Activated CD4-positive, alpha-beta memory T cell treated with anti-CD3 and anti-CD28 coated beads, Interleukin-2, amount 10 ng/mL, durations not matched to agents 7 days and 5 days (primary cell): ENCODE data around the gene STH. TPM values are rescaled to one million over a fixed set of nuclear protein-coding genes. Genes with fewer than 3 reads are reported as not detected.

ENCODE experiments used
- CTCF ChIA-PET: fragments of 350-600 bp; sonication (Branson Sonifier 250); formaldehyde crosslinking; loops from one replicate; lab custom pipeline; 2021; ENCODE audit warnings: antibody characterized with exemption, inconsistent platforms; lab: Charles Lee
- POLR2A ChIA-PET: fragments of 350-600 bp; sonication (Branson Sonifier 250); formaldehyde crosslinking; loops from one replicate; lab custom pipeline; 2021; ENCODE audit warnings: antibody characterized with exemption; lab: Charles Lee
- DNase-seq: peaks from one replicate; pipeline ENCODE4 v3.0.0-alpha.2; 2020
- H3K27ac Mint-ChIP-seq: one replicate; pipeline ENCODE4 v1.8.0; 2021; ENCODE audit warnings: mild to moderate bottlenecking, mixed read lengths
- H3K27me3 Mint-ChIP-seq: one replicate; pipeline ENCODE4 v1.8.0; 2021; ENCODE audit warnings: mixed read lengths
- H3K36me3 Mint-ChIP-seq: one replicate; pipeline ENCODE4 v1.8.0; 2021; ENCODE audit warnings: low read depth, mixed read lengths
- H3K4me1 Mint-ChIP-seq: one replicate; pipeline ENCODE4 v1.8.0; 2021; ENCODE audit warnings: mixed read lengths
- H3K4me3 Mint-ChIP-seq: one replicate; pipeline ENCODE4 v1.8.0; 2021; ENCODE audit warnings: mild to moderate bottlenecking, mixed read lengths
- H3K9me3 Mint-ChIP-seq: one replicate; pipeline ENCODE4 v1.8.0; 2021; ENCODE audit warnings: mixed read lengths
- total RNA-seq, 2 experiments: library from RNA; stranded (reverse); gene quantifications; one replicate each; pipeline ENCODE4 v1.2.3, GENCODE V29; 2021

Gene STH
- total RNA-seq, 2 experiments from 2014 or later = not detected

DNA sequence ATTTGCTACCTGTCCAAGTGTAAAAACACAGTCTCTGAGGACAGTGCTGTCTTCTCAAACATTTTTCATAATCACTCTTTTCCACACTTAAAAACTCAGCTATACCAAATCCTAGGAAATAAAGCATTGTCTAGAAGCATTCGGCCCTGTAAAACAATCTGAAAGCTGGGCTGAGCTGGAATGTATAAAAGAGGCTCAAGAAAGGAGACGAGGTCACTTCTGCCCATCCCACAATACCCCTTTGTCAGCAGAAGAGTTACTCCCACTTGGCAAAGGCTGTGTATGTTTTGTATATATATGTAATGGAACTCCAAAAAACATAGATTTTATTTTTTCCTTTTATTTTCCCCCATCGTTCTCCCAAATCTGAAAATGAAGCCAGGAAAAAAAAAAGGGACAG is 43.9 kb downstream of the STH start:
- H3K27ac Mint-ChIP-seq = no peak overlapping the region
- POLR2A ChIA-PET = no interaction called here
- H3K9me3 Mint-ChIP-seq = no peaks in the 10 kb centered on the region
- peaks cover 53% of the 10 kb centered on the region for H3K36me3 Mint-ChIP-seq
- H3K4me3 Mint-ChIP-seq = no peak overlapping the region
- H3K27me3 Mint-ChIP-seq = no peaks in the 10 kb centered on the region
- peaks cover 2% of the 10 kb centered on the region for H3K4me1 Mint-ChIP-seq
- DNase-seq = no peak
- CTCF ChIA-PET = interaction anchor here (0.6 to 3.3 kb wide), 6 partner anchors 14 to 1772 kb away, joined by 3 to 35 read pairs (median 6); no protein-coding TSS in a partner anchor

- H3K4me1 Mint-ChIP-seq = peaks cover 2% of the 10 kb centered on the region
- H3K36me3 Mint-ChIP-seq = peaks cover 50% of the 10 kb centered on the region
- H3K27me3 Mint-ChIP-seq = no peaks in the 10 kb centered on the region
- H3K9me3 Mint-ChIP-seq = no peaks in the 10 kb centered on the region
- ChIA-PET POLR2A (interaction anchor here (1.6 kb wide), 1 partner anchor 149 kb away, joined by 8 read pairs; the partner anchor contains the start of gene KANSL1), CTCF (interaction anchor here (0.6 to 3.3 kb wide), 16 partner anchors 7 to 1773 kb away, joined by 3 to 35 read pairs (median 5); no protein-coding TSS in a partner anchor)
- H3K27ac Mint-ChIP-seq = no peak overlapping the region
- H3K4me3 Mint-ChIP-seq = no peak overlapping the region
- DNase-seq = no peak
Measured at GRCh38 chr17:46043606-46044005, 44.6 kb downstream of the STH start.

- Mint-ChIP-seq H3K9me3 (no peaks in the 10 kb centered on the region), H3K4me3 (no peak overlapping the region), H3K36me3 (peaks cover 46% of the 10 kb centered on the region), H3K4me1 (peaks cover 2% of the 10 kb centered on the region), H3K27me3 (no peaks in the 10 kb centered on the region), H3K27ac (no peak overlapping the region)
- ChIA-PET POLR2A (interaction anchor here (1.6 kb wide), 1 partner anchor 148 kb away, joined by 8 read pairs; the partner anchor contains the start of gene KANSL1), CTCF (interaction anchor here (0.6 to 3.3 kb wide), 23 partner anchors 8 to 221 kb away, joined by 3 to 35 read pairs (median 4); partner anchors contain the start of gene KANSL1)
- peak; percentile 61 for DNase-seq
Measured at GRCh38 chr17:46044286-46044928, 45.4 kb downstream of the STH start.

DNA sequence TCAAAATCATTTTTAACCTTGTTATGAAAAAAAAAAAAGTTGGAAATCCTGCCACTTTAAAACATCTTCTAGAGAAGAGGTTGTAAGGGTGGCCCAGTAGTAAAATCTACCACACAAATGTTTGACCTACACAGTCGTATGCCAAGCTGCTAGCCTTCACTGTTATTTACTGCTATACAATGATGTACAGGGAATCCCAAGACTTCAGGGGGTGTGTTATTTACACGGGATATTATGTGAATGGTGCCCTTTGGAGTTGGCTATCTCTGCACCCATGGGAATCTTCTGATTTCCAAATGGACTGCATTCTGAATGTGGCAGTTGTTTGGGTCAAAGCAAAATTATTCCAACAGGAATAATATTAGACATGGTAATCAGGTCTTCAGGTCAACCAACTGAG is 45.9 kb downstream of the STH start:
- CTCF ChIA-PET = interaction anchor here (0.7 to 3.3 kb wide), 18 partner anchors 10 to 220 kb away, joined by 3 to 35 read pairs (median 5); no protein-coding TSS in a partner anchor
- Mint-ChIP-seq H3K36me3 (peaks cover 47% of the 10 kb centered on the region), H3K4me3 (no peak overlapping the region), H3K27ac (no peak overlapping the region), H3K9me3 (no peaks in the 10 kb centered on the region), H3K27me3 (no peaks in the 10 kb centered on the region), H3K4me1 (peaks cover 2% of the 10 kb centered on the region)
- POLR2A ChIA-PET = interaction anchor here (1.6 kb wide), 1 partner anchor 148 kb away, joined by 8 read pairs; the partner anchor contains the start of gene KANSL1
- no peak for DNase-seq

- Mint-ChIP-seq H3K27me3 (no peaks in the 10 kb centered on the region), H3K36me3 (peaks cover 48% of the 10 kb centered on the region), H3K9me3 (no peaks in the 10 kb centered on the region), H3K4me1 (peaks cover 2% of the 10 kb centered on the region), H3K27ac (peak overlapping the region; percentile 9), H3K4me3 (no peak overlapping the region)
- POLR2A ChIA-PET = no interaction called here
- no peak for DNase-seq
- CTCF ChIA-PET = interaction anchor here (0.5 to 2.0 kb wide), 3 partner anchors 12 to 141 kb away, joined by 3 to 20 read pairs (median 6); no protein-coding TSS in a partner anchor
Measured at GRCh38 chr17:46045639-46046038, 46.6 kb downstream of the STH start.

DNA sequence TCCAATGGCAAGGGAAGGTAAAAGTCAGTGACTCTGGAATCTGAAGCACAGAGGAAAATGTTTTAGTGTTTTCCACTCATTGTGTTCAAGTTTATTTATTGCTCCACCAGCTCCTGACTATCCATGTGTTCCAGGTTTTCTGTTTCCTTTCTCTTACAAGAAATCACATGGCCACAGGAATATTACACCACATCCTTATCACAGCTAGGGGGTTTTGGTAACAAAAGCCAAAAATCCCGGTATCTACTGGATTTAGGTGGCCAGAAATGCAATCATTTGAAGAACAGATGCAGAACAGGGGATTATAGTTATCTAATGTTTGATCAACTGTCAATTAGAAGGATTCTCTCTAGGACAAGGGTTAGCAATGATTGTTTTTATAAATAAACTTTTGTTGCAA is 47.9 kb downstream of the STH start:
- no peaks in the 10 kb centered on the region for H3K27me3 Mint-ChIP-seq
- ChIA-PET POLR2A (interaction anchor here (1.2 to 1.5 kb wide), 2 partner anchors 11 to 15 kb away, joined by 3 to 4 read pairs; no protein-coding TSS in a partner anchor), CTCF (interaction anchor here (0.6 to 0.7 kb wide), 2 partner anchors 11 to 18 kb away, joined by 3 read pairs; no protein-coding TSS in a partner anchor)
- DNase-seq = no peak
- H3K36me3 Mint-ChIP-seq = peaks cover 50% of the 10 kb centered on the region
- H3K27ac Mint-ChIP-seq = no peak overlapping the region
- H3K4me3 Mint-ChIP-seq = no peak overlapping the region
- no peaks in the 10 kb centered on the region for H3K9me3 Mint-ChIP-seq
- H3K4me1 Mint-ChIP-seq = peaks cover 5% of the 10 kb centered on the region

DNA sequence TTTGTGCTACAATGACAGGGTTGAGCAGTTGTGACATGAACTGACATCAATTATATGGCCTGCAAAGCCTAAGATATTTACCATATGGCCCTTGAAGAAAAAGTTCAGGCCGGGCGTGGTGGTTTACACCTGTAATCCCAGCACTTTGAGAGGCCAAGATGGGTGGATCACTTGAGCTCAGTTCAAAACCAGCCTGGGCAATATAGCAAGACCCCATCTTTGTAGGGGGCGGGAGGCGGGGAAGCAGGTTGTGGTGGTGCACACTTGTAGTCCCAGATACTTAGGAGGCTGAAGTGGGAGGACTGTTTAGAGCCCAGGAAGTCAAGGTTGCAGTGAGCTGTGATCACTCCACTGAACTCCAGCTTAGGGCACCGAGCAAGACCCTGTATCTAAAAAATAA is 48.3 kb downstream of the STH start:
- no peak overlapping the region for H3K27ac Mint-ChIP-seq
- H3K36me3 Mint-ChIP-seq = peaks cover 54% of the 10 kb centered on the region
- no peaks in the 10 kb centered on the region for H3K27me3 Mint-ChIP-seq
- no peak overlapping the region for H3K4me3 Mint-ChIP-seq
- DNase-seq = no peak
- H3K9me3 Mint-ChIP-seq = no peaks in the 10 kb centered on the region
- ChIA-PET POLR2A (interaction anchor here (1.2 to 1.5 kb wide), 2 partner anchors 11 to 14 kb away, joined by 3 to 4 read pairs; no protein-coding TSS in a partner anchor), CTCF (interaction anchor here (0.6 to 0.7 kb wide), 2 partner anchors 10 to 18 kb away, joined by 3 read pairs; no protein-coding TSS in a partner anchor)
- peaks cover 9% of the 10 kb centered on the region for H3K4me1 Mint-ChIP-seq

- DNase-seq = no peak
- ChIA-PET CTCF (interaction anchor here (0.7 kb wide), 1 partner anchor 10 kb away, joined by 3 read pairs; no protein-coding TSS in a partner anchor), POLR2A (interaction anchor here (1.2 to 1.5 kb wide), 2 partner anchors 10 to 14 kb away, joined by 3 to 4 read pairs; no protein-coding TSS in a partner anchor)
- Mint-ChIP-seq H3K4me3 (no peak overlapping the region), H3K36me3 (peaks cover 56% of the 10 kb centered on the region), H3K9me3 (no peaks in the 10 kb centered on the region), H3K27ac (no peak overlapping the region), H3K27me3 (no peaks in the 10 kb centered on the region), H3K4me1 (peaks cover 11% of the 10 kb centered on the region)
Measured at GRCh38 chr17:46047856-46048255, 48.8 kb downstream of the STH start.

Other genes with a start within 250 kb of the STH start
- gene CRHR1, start 214.9 kb upstream of the STH start, total RNA-seq = not detected
- not detected for gene SPPL2C, start 154.4 kb upstream of the STH start, total RNA-seq
- under 1 TPM; 0.15 to 0.70 TPM for gene MAPT, start 104.7 kb upstream of the STH start, total RNA-seq
- 100 to 1,000 TPM in 1 of 2 experiments, 10 to 100 TPM in 1; 99.5 to 105 TPM for gene KANSL1, start 194.2 kb downstream of the STH start, total RNA-seq